ENCODE data around the gene ANXA10. TPM values are rescaled to one million over a fixed set of nuclear protein-coding genes. Genes with fewer than 3 reads are reported as not detected.

ANXA10 gene
- polyA plus RNA-seq, 1 donor (not counting 4 experiments of a cell fraction or from before 2014, with no cell fraction given) = not detected

DNA sequence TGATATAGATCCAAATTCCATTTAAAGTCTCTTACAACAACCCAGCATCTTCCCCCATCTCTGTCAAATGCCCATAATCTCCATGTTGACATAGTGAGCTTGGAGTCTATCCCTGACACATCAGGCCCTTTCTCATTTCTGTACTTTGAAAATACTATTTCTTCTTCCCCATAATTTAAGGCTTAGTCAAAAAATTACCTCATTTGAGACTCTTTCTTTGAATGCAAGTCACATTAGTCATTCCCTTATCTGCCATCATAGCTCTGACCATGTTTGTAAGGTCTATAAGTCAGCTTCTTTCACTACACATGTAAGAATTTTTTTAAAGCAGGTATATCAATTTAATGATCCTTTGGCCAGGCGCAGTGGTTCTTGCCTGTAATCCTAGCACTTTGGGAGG lies 126.3 kb downstream of the ANXA10 start:
- Histone ChIP-seq H3K79me2 (ENCODE audit: control insufficient read depth, insufficient read depth, low read length) (no peaks in the 10 kb centered on the region), H3K4me1 (ENCODE audit: control insufficient read depth, extremely low read depth, insufficient read depth, low read length) (peaks cover 15% of the 10 kb centered on the region), H3K4me2 (ENCODE audit: control insufficient read depth, extremely low read depth, insufficient read depth, low read depth, low read length) (no peak overlapping the region), H3K9ac (ENCODE audit: control insufficient read depth, extremely low read depth, insufficient read depth, low read length) (no peak overlapping the region), H3K36me3 (ENCODE audit: control insufficient read depth in 2 of 2, extremely low read depth in 1 of 2, insufficient read depth in 2 of 2, low read length in 2 of 2) (no peaks in the 10 kb centered on the region), H2AFZ (ENCODE audit: control insufficient read depth, low read length) (no peak overlapping the region), H3K27me3 (ENCODE audit: control insufficient read depth, extremely low read depth, insufficient read depth, low read length) (no peaks in the 10 kb centered on the region), H3K9me1 (ENCODE audit: control insufficient read depth, extremely low read depth, insufficient read depth, low read length) (no peaks in the 10 kb centered on the region), H3K27ac (ENCODE audit: control insufficient read depth, insufficient read depth, low read length) (no peak overlapping the region), H4K20me1 (ENCODE audit: control insufficient read depth, extremely low read depth, insufficient read depth, low read length) (no peaks in the 10 kb centered on the region), H3K4me3 (ENCODE audit: control insufficient read depth in 2 of 3, extremely low read depth in 1 of 3, insufficient read depth in 2 of 3, low read depth in 1 of 3, low read length in 3 of 3) (no peak overlapping the region), H3K9me3 (ENCODE audit: control insufficient read depth, low read depth, low read length) (no peaks in the 10 kb centered on the region)
- TF ChIP-seq EZH2 (IDR thresholded peaks at IDR 0.05; ENCODE audit: low read length) = no peak
- TF ChIP-seq, protein P1, sequence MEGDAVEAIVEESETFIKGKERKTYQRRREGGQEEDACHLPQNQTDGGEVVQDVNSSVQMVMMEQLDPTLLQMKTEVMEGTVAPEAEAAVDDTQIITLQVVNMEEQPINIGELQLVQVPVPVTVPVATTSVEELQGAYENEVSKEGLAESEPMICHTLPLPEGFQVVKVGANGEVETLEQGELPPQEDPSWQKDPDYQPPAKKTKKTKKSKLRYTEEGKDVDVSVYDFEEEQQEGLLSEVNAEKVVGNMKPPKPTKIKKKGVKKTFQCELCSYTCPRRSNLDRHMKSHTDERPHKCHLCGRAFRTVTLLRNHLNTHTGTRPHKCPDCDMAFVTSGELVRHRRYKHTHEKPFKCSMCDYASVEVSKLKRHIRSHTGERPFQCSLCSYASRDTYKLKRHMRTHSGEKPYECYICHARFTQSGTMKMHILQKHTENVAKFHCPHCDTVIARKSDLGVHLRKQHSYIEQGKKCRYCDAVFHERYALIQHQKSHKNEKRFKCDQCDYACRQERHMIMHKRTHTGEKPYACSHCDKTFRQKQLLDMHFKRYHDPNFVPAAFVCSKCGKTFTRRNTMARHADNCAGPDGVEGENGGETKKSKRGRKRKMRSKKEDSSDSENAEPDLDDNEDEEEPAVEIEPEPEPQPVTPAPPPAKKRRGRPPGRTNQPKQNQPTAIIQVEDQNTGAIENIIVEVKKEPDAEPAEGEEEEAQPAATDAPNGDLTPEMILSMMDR (optimal IDR thresholded peaks at IDR 0.05 in 1 of 3, IDR thresholded peaks at IDR 0.05 in 1 of 3, conservative IDR thresholded peaks at IDR 0.05 in 1 of 3; ENCODE audit: extremely low read depth in 1 of 3, insufficient read depth in 2 of 3, low read length in 3 of 3) = no peak
- DNase-seq (ENCODE audit: low read depth, low spot score) (no peak), FAIRE-seq (peak; percentile 13)
- dilution Hi-C loops (cut with MboI; ENCODE audit: extremely low pct_ligation_motif_present, low sequenced_read_pairs) = no loop called here

DNA sequence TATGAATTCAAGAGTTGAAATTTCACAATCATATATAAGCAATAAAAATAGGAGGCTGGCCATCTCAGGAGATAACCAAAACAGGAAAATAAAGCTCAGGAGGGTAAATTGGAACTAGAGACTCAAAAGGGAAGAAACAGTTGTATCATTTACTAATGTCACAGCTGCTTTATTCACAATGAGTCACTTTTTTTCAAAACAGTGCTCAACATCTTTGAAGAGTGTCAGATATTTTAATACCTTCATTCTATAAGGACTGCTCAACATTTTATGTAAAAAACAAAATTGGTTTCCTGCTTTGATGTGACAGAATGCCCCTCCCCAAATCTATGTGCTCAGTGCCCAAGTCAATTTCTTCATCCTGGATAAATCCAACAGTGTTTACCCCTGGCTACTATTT lies 128.6 kb downstream of the ANXA10 start:
- H3K36me3 ChIP-seq (ENCODE audit: control insufficient read depth in 2 of 2, extremely low read depth in 1 of 2, insufficient read depth in 2 of 2, low read length in 2 of 2) = no peaks in the 10 kb centered on the region
- dilution Hi-C loops (cut with MboI; ENCODE audit: extremely low pct_ligation_motif_present, low sequenced_read_pairs) = no loop called here

More for the DNA sequence above, 128.6 kb downstream of the ANXA10 start:
- Histone ChIP-seq H3K4me2 (ENCODE audit: control insufficient read depth, extremely low read depth, insufficient read depth, low read depth, low read length) (no peak overlapping the region), H3K27ac (ENCODE audit: control insufficient read depth, insufficient read depth, low read length) (no peak overlapping the region), H3K79me2 (ENCODE audit: control insufficient read depth, insufficient read depth, low read length) (no peaks in the 10 kb centered on the region), H3K9ac (ENCODE audit: control insufficient read depth, extremely low read depth, insufficient read depth, low read length) (no peak overlapping the region), H2AFZ (ENCODE audit: control insufficient read depth, low read length) (no peak overlapping the region), H3K9me1 (ENCODE audit: control insufficient read depth, extremely low read depth, insufficient read depth, low read length) (no peaks in the 10 kb centered on the region), H3K9me3 (ENCODE audit: control insufficient read depth, low read depth, low read length) (no peaks in the 10 kb centered on the region), H4K20me1 (ENCODE audit: control insufficient read depth, extremely low read depth, insufficient read depth, low read length) (no peaks in the 10 kb centered on the region), H3K4me3 (ENCODE audit: control insufficient read depth in 2 of 3, extremely low read depth in 1 of 3, insufficient read depth in 2 of 3, low read depth in 1 of 3, low read length in 3 of 3) (no peak overlapping the region), H3K27me3 (ENCODE audit: control insufficient read depth, extremely low read depth, insufficient read depth, low read length) (no peaks in the 10 kb centered on the region), H3K4me1 (ENCODE audit: control insufficient read depth, extremely low read depth, insufficient read depth, low read length) (peaks cover 15% of the 10 kb centered on the region)
- FAIRE-seq (no peak), DNase-seq (ENCODE audit: low read depth, low spot score) (no peak)
- TF ChIP-seq, protein P1 (optimal IDR thresholded peaks at IDR 0.05 in 1 of 3, IDR thresholded peaks at IDR 0.05 in 1 of 3, conservative IDR thresholded peaks at IDR 0.05 in 1 of 3; ENCODE audit: extremely low read depth in 1 of 3, insufficient read depth in 2 of 3, low read length in 3 of 3) = no peak
- no peak for TF ChIP-seq EZH2 (IDR thresholded peaks at IDR 0.05; ENCODE audit: low read length)
